ENCODE measurements around the gene NUDC. TPM values are rescaled to one million over a fixed set of nuclear protein-coding genes. Genes with fewer than 3 reads are reported as not detected.

The NUDC gene
- total RNA-seq, 1 donor = 26.7 TPM

- no peak overlapping the region for H3K4me3 ChIP-seq (ENCODE audit: low read depth, low read length)
- no peak for DNase-seq (ENCODE audit: low read depth)
- TF ChIP-seq, protein P1, sequence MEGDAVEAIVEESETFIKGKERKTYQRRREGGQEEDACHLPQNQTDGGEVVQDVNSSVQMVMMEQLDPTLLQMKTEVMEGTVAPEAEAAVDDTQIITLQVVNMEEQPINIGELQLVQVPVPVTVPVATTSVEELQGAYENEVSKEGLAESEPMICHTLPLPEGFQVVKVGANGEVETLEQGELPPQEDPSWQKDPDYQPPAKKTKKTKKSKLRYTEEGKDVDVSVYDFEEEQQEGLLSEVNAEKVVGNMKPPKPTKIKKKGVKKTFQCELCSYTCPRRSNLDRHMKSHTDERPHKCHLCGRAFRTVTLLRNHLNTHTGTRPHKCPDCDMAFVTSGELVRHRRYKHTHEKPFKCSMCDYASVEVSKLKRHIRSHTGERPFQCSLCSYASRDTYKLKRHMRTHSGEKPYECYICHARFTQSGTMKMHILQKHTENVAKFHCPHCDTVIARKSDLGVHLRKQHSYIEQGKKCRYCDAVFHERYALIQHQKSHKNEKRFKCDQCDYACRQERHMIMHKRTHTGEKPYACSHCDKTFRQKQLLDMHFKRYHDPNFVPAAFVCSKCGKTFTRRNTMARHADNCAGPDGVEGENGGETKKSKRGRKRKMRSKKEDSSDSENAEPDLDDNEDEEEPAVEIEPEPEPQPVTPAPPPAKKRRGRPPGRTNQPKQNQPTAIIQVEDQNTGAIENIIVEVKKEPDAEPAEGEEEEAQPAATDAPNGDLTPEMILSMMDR (IDR thresholded peaks at IDR 0.05; ENCODE audit: insufficient read depth, low read length) = no peak
Measured at GRCh38 chr1:26959270-26959669, 37.7 kb downstream of the NUDC start.

DNA sequence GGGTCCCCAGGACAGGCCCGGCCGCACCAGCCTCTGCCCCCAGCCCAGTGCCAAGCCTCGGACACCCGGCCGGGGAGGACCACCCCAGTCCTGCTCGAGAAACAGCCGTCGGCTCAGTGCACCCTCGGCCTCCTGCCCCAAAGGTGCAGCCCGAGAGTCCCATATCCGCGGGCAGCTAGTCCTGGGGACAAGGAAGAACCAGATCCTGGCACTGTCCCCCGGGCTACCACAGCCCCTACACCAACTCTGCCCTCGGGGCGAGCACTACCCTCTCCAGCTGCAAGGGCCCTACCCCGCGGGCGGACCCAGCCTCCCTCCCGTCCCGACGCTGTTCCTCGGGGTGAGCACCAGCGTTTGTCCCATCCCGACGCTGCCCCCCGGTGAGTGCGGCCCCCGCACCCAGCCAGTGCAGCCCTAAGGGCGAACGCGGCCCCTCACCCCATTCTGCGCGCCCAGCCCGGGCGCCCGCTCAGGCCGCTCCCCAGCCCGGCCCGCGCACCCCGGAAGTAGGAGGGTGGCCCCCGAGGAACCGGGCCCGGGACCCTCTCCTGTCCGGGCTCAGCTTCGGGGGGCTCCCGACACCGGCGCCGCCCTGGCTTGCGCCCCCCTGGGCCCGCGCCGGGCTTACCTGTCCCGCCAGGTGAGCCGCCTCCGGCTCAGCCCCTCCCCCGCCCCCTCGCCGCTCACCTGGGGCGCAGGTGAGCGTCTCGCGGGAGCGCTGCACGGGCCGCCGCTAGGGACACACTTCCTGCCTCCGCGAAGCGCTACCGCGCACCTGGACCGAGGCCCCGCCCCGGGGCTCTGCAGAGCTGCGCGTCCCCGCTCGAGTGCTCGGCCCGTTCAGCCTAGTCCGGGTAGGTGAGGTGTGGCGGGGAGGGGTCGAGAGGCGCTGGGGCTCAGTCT is 38.4 kb downstream of the NUDC start, which contains the start of gene KDF1:
Gene KDF1, minus strand, starts transcription at position 747 of the 903 bp plus-strand sequence. CDS start 8,088 bp downstream, outside the sequence.
- no peak within 1 kb of the TSS for H3K4me3 ChIP-seq (ENCODE audit: low read depth, low read length)
- TF ChIP-seq, protein P1 (IDR thresholded peaks at IDR 0.05; ENCODE audit: insufficient read depth, low read length) = no peak
- no peak for DNase-seq (ENCODE audit: low read depth)

DNA sequence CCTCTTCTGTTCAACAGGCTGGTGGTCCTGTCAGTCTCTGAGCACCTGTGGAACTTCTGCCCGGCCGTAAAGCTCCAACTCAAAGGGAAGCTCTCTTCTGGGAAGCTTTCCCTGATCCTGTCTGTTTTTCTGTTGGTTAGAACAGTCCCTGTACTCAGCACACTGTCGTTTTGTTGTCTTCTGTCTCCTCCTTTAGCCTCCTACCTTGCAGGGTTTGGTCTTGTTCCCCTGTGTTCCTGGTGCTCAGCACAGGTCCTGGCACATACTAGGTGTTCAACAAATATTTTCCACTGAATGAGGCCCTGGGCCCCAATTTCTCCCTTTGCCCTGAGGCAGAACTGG is 39.1 kb downstream of the NUDC start:
- TF ChIP-seq, protein P1 (IDR thresholded peaks at IDR 0.05; ENCODE audit: insufficient read depth, low read length) = no peak
- H3K4me3 ChIP-seq (ENCODE audit: low read depth, low read length) = no peak overlapping the region
- DNase-seq (ENCODE audit: low read depth) = no peak

DNA sequence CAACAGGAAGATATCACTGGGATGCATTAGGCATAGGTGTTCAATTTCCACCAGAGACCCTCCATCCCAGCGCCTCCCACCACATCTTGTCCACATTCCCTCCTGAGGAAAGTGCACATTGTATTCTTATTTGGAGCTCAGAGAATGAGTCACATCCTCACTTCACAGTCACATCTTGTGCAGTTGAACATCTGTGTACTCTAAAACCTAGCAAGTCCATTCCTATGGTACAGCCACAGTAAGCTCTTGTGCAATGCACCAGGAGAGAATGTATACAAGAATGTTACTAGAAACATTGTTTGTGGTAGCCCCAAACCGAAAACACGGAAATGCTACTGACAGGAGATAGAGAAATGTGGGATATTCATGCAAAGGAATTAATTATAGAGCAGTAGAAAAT is 40.3 kb downstream of the NUDC start:
- TF ChIP-seq, protein P1 (IDR thresholded peaks at IDR 0.05; ENCODE audit: insufficient read depth, low read length) = no peak
- no peak overlapping the region for H3K4me3 ChIP-seq (ENCODE audit: low read depth, low read length)
- DNase-seq (ENCODE audit: low read depth) = peak; percentile 74

DNA sequence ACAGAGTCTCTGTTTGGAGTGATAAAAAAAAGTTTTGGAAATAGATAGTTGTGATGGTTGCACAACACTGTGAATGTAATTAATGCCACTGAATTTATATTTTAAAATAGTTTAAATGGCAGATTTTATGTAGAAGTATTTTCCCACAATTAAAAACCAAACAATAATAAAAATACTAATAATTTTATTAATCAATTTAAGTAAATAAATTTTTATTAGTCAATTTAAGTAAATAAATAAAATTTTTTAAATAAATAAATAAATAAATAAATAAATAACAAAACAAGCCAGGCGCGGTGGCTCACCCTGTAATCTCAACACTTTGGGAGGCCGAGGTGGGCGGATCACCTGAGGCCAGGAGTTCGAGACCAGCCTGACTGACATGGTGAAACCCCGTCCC is 43.7 kb downstream of the NUDC start:
- TF ChIP-seq, protein P1 (IDR thresholded peaks at IDR 0.05; ENCODE audit: insufficient read depth, low read length) = no peak
- H3K4me3 ChIP-seq (ENCODE audit: low read depth, low read length) = no peak overlapping the region

GRCh38 chr1:26965628-26966027 is 44.1 kb downstream of the NUDC start:
- no peak for DNase-seq (ENCODE audit: low read depth)
- TF ChIP-seq, protein P1 (IDR thresholded peaks at IDR 0.05; ENCODE audit: insufficient read depth, low read length) = no peak
- no peak overlapping the region for H3K4me3 ChIP-seq (ENCODE audit: low read depth, low read length)

More for the DNA sequence above, 43.7 kb downstream of the NUDC start:
- no peak for DNase-seq (ENCODE audit: low read depth)
